Fibroblast of skin of back (primary cell): ENCODE measurements around the gene TTYH3. TPM values are rescaled to one million over a fixed set of nuclear protein-coding genes. Genes with fewer than 3 reads are reported as not detected.
"Not testable (repeated sequence)": the region's sequence is repeated elsewhere in the genome, so short reads cannot be mapped to it uniquely, and the experiment has no call there.

Experiments
- DNase-seq: peaks from one replicate; pipeline ENCODE4 v3.0.0-alpha.2; 2013
- polyA plus RNA-seq, 2 experiments: library from polyadenylated mRNA; unstranded; fragments of 120-200 nt; gene quantifications; one replicate each; pipeline ENCODE4 v1.2.1, GENCODE V29; 2013; ENCODE audit not compliant: insufficient read length in 2 of 2

TTYH3 gene, protein sequence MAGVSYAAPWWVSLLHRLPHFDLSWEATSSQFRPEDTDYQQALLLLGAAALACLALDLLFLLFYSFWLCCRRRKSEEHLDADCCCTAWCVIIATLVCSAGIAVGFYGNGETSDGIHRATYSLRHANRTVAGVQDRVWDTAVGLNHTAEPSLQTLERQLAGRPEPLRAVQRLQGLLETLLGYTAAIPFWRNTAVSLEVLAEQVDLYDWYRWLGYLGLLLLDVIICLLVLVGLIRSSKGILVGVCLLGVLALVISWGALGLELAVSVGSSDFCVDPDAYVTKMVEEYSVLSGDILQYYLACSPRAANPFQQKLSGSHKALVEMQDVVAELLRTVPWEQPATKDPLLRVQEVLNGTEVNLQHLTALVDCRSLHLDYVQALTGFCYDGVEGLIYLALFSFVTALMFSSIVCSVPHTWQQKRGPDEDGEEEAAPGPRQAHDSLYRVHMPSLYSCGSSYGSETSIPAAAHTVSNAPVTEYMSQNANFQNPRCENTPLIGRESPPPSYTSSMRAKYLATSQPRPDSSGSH
- 185 TPM for polyA plus RNA-seq (2013, experiment 1 of 2; ENCODE audit: insufficient read length)
- polyA plus RNA-seq (2013, experiment 2 of 2; ENCODE audit: insufficient read length): 136 TPM

DNA sequence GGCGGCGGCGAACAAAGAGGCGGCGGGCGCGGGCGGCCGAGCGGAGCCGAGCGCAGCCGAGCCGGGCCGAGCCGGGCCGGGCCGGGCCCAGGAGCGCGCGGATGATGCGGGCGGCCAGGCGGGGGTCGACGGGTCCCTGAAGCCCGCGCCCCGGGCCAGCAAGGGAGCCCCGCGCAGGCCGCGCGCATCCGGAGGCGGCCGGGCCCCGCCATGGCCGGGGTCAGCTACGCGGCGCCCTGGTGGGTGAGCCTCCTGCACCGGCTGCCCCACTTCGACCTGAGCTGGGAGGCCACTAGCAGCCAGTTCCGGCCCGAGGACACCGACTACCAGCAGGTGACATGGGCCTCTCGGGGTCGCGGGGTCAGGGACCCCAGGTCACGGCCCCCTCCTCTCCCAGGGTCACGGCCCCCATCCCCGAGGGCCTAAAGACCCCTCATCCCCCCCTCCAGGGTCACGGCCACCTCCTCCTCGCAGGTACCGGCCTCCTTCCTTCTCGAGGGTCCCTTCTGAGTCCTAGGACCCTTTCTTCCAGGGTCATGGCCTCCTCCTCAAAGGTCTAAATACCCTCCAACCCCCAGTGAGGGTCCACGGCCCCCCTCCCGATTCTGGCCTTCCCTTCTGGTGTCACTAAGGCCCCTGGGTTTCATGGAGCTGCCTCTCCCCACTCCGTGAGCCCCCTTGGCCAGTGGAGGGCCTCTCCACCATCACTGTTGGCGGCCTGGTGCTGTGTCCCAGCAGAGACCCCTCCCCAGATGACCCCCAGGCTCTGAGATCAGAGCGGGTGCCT lies at the start of gene TTYH3:
Gene TTYH3, plus strand, starts transcription at position 41 of the 787 bp plus-strand sequence. Its CDS starts 170 bp downstream, at position 211.
- DNase-seq: no peak

DNA sequence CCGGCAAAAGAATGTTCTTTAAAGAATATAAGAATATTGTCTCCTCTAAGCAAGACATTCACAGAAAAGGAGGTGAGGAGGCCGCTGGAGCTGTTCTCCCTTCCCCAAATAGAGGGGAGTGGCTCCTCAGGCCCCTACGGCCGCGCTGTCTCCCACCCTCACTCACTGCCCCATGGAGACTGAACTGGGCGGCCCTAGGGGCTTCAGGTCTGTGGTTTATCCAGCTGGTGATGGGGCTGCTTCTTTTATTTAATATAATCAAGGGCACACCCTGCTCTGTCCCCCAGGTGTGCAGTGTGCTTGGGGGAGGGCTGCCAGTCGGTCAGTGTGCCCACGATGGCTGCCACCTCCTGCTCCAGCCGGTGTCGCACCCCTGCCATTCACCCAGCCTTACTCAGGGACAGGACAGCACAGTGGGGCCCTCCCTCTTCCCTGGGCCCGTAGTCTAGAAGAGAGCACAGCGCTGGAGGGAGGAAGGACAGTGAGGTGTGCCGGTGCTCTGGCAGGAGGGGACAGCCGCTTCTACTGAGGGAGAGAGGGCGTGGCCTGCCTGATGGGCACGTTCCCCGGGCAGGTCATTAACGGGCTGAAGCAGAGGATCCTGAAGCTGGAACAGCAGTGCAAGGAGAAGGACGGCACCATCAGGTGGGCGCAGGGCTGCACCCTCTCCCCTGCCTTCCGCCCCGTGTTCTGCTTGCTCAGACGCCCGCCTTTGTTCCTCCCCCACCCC lies 49.6 kb upstream of the TTYH3 start:
- DNase-seq: no peak

DNA sequence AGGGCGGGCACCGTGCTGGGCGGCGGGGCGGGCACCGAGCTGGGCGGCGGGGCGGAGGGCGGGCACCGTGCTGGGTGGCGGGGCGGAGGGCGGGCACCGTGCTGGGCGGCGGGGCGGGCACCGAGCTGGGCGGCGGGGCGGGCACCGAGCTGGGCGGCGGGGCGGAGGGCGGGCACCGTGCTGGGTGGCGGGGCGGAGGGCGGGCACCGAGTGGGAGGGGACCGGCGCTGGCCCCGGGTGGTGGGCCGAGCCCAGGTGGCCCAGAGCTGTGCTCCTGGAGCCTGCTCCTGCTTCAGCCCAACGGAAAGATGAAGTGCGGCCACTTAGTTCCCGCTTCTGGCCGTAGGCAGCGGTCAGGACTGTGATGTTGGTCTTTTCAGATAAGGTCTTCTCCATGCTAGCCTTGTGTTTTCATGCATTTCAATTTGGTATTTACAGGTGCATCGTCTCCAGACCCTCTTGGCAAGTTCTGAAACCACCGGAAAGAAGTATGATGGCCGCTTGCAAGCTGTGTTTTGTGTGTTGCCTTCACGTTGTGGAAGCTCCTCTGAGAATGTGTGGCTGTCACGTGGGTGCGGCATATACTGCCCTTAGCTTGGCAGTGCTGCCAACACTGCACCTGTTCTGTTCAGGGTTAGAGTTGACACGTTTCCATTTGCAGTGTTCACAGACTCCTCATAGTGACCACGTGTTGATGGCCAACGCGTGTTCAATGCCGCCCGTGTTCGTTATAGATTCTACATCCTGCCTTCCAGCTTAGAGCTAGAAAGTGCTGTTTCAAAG lies 47.8 kb upstream of the TTYH3 start:
- no peak for DNase-seq

DNA sequence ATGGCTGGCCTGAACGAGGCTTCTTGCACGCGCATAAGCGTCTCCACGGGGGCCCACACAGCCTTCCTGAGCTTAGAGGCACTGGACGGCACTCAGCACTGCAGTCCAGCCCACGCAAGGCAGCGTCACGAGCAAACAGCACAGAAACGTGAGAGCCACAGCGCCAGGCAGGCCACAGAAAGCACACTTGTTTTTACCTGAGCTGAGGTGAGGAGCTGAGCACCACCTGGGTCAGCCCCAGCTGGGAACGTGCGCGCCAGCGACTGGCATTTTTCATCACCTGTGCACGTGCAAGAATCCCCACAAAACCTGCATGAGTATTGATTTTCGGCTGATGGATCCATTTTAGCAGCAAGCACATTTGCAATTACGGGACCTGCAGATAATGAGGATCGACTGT lies 46.3 kb upstream of the TTYH3 start:
- no peak for DNase-seq

DNA sequence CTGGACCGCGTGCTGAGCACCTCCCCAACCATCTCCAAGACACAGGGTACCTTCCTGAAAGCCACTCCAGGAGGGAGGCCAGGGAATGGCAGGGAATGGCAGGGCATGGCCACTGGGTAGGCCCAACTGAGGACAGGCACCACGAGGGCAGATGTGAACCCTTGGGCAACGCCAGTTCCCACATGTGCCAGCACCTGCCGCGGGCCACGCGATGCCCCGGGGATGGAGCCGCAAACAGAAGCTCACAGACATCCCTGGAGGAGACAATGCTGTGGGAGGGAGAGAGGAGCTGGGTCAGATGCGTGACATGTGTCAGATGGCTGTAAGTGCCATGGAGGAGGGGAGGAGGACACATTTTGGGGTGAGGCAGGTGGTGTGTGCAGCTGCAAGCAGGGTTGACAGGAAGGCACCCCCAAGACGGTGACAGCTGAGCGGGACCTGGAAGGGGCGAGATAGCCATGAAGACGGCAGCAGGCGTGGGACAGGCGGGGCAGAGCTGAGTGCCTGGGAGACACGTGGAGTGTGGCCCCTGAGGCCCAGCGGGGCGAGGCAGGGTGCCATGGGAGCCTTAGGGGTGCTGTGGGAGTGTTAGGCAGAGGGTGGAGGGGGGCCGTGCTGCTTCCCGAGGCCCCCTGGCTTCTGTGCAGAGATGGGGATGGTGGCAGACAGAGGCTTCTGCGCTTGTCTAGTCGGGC lies 45.3 kb upstream of the TTYH3 start:
- no peak for DNase-seq

DNA sequence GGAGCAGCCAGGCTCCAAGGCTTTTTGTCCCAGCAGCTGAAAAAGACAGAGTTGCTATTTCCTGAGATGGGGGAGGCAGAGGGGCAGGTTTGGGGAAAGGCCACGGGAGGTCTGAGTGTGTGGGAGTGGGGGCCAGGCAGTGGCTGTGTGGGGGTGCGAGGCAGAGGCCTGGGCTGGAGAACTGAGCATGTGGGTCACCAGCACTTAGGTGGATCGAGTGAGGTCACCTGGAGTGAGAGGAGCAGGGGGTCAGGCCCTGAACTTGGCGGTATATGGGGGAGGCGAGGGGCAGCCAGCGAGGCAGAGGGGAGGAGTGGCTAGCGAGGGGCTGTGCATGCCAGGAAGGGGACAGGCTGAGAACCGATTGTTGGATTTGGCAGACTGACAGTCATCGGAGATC lies 44.7 kb upstream of the TTYH3 start:
- DNase-seq: no peak

DNA sequence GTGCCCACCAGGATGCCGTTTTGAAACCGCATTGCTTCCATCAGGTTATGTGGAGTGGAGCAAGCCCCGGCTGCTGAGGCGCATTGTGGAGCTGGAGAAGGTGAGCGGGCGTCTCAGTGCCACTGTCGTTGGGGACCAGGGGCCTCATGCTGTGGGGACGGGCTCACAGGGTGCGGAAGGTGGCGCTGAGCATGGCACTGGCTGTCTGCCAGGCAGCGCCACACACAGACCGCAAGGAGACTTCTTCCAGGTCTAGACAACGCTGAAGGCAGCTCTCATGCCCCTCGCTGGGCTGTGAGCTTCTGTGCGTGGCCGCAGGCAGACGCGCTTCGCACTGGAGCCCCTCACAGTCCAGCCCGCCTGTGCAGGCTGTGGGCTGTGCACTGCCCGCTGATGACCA lies 44.0 kb upstream of the TTYH3 start:
- DNase-seq: no peak

DNA sequence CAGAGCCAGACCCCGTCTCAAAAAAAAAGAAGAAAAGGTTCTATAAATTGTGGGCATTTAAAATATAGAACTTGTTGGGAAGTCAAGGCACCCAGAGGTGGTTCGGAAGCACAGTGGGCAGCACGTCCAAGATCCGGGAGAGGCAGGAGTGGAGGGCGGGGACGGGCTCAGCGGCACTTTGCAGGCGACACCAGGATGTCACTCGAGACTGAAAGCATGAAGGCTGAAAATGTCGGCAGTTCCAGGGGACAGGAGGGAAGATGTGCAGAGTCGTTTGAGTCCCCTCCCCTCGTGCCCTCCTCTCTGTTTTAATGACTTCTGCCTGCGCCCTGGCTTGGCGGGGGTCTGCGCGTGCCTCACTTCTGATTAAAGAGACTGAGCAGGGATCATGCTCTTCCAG lies 42.4 kb upstream of the TTYH3 start:
- DNase-seq: no peak

DNA sequence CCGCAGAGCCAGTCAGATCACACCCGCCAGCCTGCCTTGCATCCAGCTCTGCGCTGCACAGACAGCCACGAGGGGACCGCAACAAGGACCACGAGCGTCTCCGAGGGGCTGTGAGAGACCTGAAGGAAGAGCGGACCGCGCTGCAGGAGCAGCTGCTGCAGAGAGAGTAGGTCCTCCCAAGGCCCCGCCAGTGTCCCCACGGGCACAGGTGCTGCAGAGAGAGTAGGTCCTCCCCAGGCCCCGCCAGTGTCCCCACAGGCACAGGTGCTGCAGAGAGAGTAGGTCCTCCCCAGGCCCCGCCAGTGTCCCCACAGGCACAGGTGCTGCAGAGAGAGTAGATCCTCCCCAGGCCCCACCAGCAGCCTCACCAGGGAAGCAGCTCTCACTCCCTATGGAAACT lies 41.8 kb upstream of the TTYH3 start:
- DNase-seq: not testable (repeated sequence)

DNA sequence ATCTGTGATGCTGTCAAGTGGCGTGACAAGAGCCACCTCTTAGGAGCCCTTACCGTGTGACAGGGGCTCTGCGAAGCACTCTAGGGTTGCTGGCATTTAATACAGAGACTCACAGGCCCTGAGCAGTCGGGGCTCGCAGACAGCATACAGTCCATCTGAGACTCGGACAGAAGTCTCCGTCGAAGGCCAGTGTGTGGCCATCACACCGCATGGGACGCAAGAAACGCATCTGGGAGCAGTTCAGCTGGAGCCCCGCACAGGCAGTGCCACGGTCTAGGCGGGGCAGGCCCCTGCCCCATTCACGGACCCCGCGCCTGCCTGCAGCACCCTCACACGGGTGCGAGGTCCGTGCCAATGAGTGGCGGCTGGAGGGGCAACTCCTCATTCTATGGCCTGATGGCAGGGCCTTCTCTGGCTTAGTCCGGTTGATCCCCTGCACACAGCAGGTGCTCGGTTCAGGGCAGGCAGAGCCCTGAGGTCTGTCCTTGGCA lies 39.4 kb upstream of the TTYH3 start:
- no peak for DNase-seq

DNA sequence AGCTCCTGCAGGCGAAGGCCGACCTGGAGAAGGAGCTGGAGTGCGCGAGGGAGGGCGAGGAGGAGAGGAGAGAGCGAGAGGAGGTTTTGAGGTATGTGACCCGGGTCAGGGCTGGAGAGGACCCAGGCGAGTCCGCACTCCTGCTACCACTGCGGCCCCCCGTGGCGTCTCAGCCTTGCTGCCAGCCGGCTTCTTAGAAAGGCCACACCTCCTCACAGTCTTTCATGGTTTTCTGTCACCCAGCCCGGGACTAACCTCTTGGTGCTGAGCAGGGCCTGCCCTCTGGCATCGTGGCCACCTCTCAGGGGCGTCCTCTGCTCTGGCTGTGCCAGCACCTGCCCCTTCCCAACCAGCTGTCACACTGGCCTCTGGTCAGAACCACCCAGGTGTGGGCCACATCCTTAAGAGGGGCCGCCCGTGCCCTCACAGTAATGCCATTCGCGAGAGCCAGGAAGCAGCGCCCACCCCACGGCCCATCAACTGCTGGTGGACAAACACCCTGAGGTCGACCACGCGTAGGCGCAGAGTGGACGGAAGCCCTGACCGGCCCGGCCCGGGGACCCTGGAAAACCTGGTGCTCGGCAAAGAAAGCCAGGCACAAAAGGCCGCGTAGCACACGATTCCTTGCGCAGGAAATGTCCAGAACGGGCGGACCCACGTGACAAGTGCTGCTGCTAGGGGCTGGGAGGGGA lies 38.6 kb upstream of the TTYH3 start:
- DNase-seq: no peak

DNA sequence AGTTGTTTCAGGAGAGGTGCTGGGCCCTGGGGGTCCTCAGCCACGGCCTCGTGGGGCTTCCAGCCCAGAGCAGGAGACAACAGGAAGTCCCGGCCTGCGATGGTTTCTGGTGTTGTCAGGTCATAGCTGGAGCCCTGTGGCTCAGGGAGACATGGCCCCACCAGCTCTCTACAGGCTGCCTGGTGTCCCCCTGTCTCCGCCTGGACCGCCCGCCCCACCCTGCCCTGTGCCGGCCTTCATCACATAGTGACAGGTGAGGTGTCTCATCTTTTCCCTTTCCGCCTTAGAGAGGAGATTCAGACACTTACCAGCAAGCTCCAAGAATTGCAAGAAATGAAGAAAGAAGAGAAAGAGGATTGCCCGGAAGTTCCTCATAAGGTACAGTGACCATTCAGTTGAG lies 37.2 kb upstream of the TTYH3 start:
- no peak for DNase-seq

DNA sequence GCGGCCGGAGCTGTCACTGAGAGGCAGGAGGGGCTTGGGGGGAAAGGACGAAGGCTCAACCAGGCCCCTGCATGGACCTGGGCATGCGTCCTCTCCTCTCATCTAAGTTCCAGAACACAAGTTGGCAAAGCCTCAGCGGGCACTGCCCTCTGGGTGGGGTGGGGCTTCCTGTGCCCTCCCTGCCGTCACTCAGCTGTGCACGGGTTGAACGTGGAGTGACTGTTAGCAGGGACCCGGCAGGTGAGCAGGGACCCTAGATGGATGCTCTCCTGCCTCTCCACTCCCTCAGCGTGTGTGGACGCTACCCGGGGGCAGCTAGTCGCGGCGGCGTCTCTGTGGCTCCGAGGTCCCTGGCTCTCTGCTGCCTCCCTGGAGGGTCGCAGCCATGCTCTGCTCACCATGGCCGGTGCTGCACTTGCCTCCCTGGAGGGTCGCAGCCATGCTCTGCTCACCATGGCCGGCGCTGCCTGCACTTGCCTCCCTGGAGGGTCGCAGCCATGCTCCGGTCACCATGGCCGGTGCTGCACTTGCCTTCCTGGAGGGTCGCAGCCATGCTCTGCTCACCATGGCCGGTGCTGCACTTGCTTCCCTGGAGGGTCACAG lies 36.4 kb upstream of the TTYH3 start:
- DNase-seq: no peak

DNA sequence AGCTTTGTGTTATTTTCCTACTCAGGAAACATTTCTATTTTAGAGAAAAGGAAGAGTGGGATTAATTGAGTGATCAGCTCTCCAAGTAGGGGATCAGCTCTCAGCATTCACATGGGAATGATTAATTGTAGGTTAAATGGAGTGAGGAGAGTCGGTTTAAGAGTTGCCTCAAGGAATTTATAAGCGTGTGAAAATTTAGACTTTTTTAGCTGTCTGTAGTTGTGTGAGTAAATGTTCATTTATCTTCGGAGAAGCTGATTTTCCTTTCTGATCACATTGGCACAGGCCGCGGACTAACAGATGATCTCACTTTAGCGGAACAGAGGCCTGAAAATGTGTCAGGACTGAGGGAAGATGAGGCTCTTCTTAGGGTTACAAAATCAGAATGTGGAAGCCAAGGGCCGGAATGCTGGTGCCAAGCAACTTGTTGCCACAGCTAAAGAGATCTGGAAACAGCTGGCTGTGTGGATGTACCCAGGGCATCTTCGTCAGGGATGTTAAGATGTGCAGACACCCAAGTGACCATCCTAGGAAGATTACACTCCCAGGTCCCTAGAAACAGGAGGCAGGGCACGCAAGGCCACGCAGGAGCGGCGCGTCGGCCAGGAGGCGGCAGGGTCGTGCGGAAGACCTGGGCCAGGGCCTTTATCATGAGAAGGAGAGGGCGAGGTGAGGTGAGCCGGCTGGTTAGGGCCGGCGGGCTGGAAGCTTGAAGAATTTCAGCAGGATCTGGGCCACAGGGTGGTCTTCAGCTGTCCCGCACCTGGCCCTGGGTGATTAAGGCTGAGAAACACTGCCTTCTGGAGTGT lies 35.1 kb upstream of the TTYH3 start:
- DNase-seq: no peak

DNA sequence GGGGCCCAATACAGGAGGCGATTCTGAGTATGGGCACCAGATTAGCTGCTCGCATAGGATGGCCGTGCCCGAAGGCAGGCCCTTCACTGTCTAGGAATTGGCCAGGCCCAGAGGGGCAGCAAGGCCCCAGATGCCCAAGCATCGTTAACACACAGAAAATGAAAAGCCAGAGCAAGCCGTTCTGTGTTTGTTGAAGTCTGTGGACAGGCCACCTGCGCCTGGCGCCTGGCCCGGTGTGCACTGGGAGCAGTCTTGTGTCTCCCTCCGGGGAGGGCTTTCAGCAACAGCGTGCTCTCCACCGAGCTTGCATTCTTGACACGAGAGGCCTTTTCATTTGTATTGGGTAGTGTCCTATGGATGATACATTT lies 34.5 kb upstream of the TTYH3 start:
- DNase-seq: no peak

DNA sequence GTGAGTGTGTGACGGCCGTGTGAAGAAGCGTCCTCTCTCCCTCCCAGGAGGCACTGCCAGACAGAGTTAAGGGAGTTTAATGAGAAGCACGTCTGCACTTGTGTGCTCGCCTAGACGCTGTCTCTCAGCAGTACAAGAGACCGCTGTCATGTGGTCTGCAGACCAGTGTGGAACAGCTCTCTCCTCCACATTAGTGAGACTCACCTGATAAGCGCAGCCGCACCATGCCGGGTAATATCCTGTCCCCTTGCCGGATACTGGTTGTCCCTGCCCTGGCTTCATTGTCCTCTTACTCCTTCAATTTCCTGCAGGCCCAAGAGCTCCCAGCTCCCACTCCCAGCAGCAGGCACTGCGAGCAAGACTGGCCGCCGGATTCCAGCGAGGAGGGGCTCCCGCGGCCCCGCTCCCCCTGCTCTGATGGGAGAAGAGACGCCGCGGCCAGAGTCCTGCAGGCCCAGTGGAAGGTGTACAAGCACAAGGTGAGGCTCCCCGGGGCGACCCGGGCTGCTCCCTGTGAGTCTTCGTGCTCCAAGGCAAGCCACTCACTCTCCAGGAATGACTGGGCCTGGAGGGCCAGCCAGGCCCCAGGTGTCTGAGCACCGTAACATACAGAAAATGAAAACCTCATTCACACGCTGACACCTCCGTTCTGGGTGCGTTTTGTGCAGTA lies 33.5 kb upstream of the TTYH3 start:
- no peak for DNase-seq

DNA sequence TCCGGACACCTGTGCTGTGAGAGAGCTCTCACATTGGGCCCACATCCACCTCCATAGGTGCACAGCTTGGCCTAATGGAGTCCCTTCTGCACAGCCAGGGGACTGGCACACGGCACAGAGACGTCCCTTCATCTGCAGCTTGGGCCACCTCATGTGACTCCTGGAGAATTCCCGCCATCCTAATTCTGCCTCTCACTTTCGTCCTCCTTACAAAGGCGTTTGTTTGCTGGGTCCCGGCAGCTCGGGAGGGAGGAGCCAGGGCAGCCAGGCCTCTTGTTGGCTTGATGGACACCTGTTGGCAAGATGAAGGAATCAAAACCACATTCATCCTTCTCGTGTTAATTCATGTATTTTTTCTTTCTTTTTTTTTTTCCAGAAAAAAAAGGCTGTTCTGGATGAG lies 30.7 kb upstream of the TTYH3 start:
- no peak for DNase-seq

DNA sequence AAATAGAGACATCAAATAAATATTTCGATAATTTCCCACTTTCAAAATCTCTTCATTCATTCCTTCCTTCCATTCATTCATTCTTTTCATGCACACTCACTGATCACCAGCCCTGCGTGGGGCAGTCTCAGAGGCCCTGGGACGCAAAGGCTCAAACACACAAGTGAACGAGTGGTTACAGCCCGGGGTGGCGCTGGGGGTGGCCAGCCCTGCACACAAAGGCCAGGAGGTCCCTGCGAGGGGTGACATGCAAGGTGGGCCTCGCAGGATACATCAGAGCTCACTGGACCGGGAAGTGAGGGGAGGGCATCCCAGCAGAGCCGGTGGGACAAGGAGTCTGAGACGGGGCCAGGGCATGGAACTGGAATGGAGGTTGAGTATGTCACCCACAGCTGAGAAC lies 29.9 kb upstream of the TTYH3 start:
- no peak for DNase-seq
